B cell (primary cell): ENCODE results near the gene MRNIP. TPM values are rescaled to one million over a fixed set of nuclear protein-coding genes. Genes with fewer than 3 reads are reported as not detected.

Experiments used
- ATAC-seq: fragments of 200-7000 bp; cut with Tn5 transposase; one replicate; pipeline ENCODE4 v1.10.0; 2021; ENCODE audit warnings: low read depth, mild to moderate bottlenecking, moderate number of reproducible peaks, moderate library complexity
- CTCF ChIA-PET: fragments of 350-600 bp; sonication (Branson Sonifier 250); formaldehyde crosslinking; loops from one replicate; lab custom pipeline; 2021; ENCODE audit warnings: antibody characterized with exemption, inconsistent platforms; lab: Charles Lee
- POLR2A ChIA-PET: fragments of 350-600 bp; sonication (Branson Sonifier 250); formaldehyde crosslinking; loops from one replicate; lab custom pipeline; 2021; ENCODE audit warnings: antibody characterized with exemption; lab: Charles Lee
- DNase-seq: peaks from one replicate; pipeline ENCODE4 v3.0.0; 2013
- H2AFZ ChIP-seq: 2 replicates; pipeline ENCODE4 v1.6.1; 2012; ENCODE audit warnings: mild to moderate bottlenecking, low read depth, low read length; ENCODE audit not compliant: insufficient read depth, poor library complexity, severe bottlenecking
- H3K27ac ChIP-seq, 2 donors: 1 replicate in 1 of 2; 2 replicates in 1 of 2; pipeline ENCODE4 v1.5.1; 2012 to 2013; ENCODE audit warnings: low read length in 2 of 2, mild to moderate bottlenecking in 2 of 2, moderate library complexity in 1 of 2
- H3K27me3 ChIP-seq, 4 experiments: fragments of 200-600 bp in 1 of 4; sonication (generic) in 1 of 4; replicated peaks in 1 of 4; 1 replicate in 2 of 4; 2 replicates in 2 of 4; pipeline versions ENCODE4 v1.6.1 to v1.7.0; 2013 to 2016; ENCODE audit warnings: low read length in 3 of 4, mild to moderate bottlenecking in 2 of 4, mixed read lengths in 1 of 4, moderate library complexity in 1 of 4; ENCODE audit not compliant: insufficient read depth in 4 of 4, control insufficient read depth in 3 of 4; ENCODE audit errors: control extremely low read depth in 1 of 4
- H3K36me3 ChIP-seq, 2 experiments: replicated peaks in 1 of 2; 1 replicate in 1 of 2; 2 replicates in 1 of 2; pipeline versions ENCODE4 v1.6.1 to v1.7.1; 2013; ENCODE audit warnings: low read length in 1 of 2; ENCODE audit not compliant: insufficient read depth in 2 of 2, control insufficient read depth in 1 of 2; ENCODE audit errors: control extremely low read depth in 1 of 2, extremely low read depth in 1 of 2
- H3K4me1 ChIP-seq, 2 donors: fragments of 200-600 bp in 1 of 2; sonication (generic) in 1 of 2; 1 replicate in 1 of 2; 2 replicates in 1 of 2; pipeline versions ENCODE4 v1.5.1 to v1.6.1; 2013 to 2017; ENCODE audit warnings: low read length in 2 of 2; ENCODE audit not compliant: control insufficient read depth in 2 of 2, insufficient read depth in 2 of 2
- H3K4me2 ChIP-seq: replicated peaks from 2 replicates; pipeline ENCODE3; 2012; ENCODE audit warnings: mild to moderate bottlenecking, low read depth, low read length; ENCODE audit not compliant: poor library complexity, severe bottlenecking
- H3K4me3 ChIP-seq, 5 experiments: fragments of 200-600 bp in 1 of 5; sonication (generic) in 1 of 5; 1 replicate in 3 of 5; 2 replicates in 2 of 5; pipeline versions ENCODE4 v1.5.1 to v1.7.0; 2011 to 2016; ENCODE audit warnings: low read length in 4 of 5, mild to moderate bottlenecking in 4 of 5, low read depth in 2 of 5, control low read depth in 1 of 5, moderate library complexity in 1 of 5; ENCODE audit not compliant: insufficient read depth in 1 of 5; ENCODE audit errors: control extremely low read depth in 1 of 5, extremely low read depth in 1 of 5
- H3K79me2 ChIP-seq: fragments of 200-600 bp; sonication (generic); one replicate; pipeline ENCODE4 v1.6.0; 2016; ENCODE audit warnings: low read length; ENCODE audit not compliant: control insufficient read depth, insufficient read depth
- H3K9ac ChIP-seq: fragments of 200-600 bp; sonication (generic); 2 replicates; pipeline ENCODE4 v1.6.1; 2017; ENCODE audit warnings: mild to moderate bottlenecking, low read length, moderate library complexity
- H3K9me3 ChIP-seq, 3 donors: one replicate each; pipeline versions ENCODE4 v1.6.1 to v1.7.1; 2013; ENCODE audit warnings: low read length in 2 of 3; ENCODE audit not compliant: control insufficient read depth in 2 of 3, insufficient read depth in 1 of 3; ENCODE audit errors: control extremely low read depth in 1 of 3
- H4K20me1 ChIP-seq: 2 replicates; pipeline ENCODE4 v1.6.0; 2012; ENCODE audit warnings: mild to moderate bottlenecking, low read length; ENCODE audit not compliant: insufficient read depth, control insufficient read depth, poor library complexity, severe bottlenecking
- H3K27ac Mint-ChIP-seq: one replicate; pipeline ENCODE4 v1.8.0; 2021; ENCODE audit warnings: mixed read lengths
- H3K27me3 Mint-ChIP-seq: one replicate; pipeline ENCODE4 v1.8.0; 2021; ENCODE audit warnings: mixed read lengths
- H3K4me1 Mint-ChIP-seq: one replicate; pipeline ENCODE4 v1.8.0; 2021; ENCODE audit warnings: mixed read lengths
- H3K4me3 Mint-ChIP-seq: one replicate; pipeline ENCODE4 v1.8.0; 2021; ENCODE audit warnings: mixed read lengths
- H3K9me3 Mint-ChIP-seq: one replicate; pipeline ENCODE4 v1.8.0; 2022; ENCODE audit warnings: mixed read lengths; ENCODE audit not compliant: insufficient read depth
- EZH2 ChIP-seq: IDR thresholded peaks from 2 replicates; pipeline ENCODE4 v1.6.1; 2012; ENCODE audit warnings: borderline replicate concordance, low read depth, mild to moderate bottlenecking, moderate library complexity, low read length; ENCODE audit not compliant: insufficient read depth, poor library complexity, severe bottlenecking
- WGBS: methylation state at CpG from one replicate; pipeline ENCODE4 v1.1.5; 2013; ENCODE audit warnings: missing lambda C conversion rate; ENCODE audit not compliant: insufficient coverage; 5-methylcytosine and 5-hydroxymethylcytosine counted together
- intact Hi-C: fragments of 100-400 bp; cut with micrococcal nuclease; formaldehyde crosslinking; loops from one replicate; pipeline ENCODE4 v1.10.0; 2022
- polyA plus RNA-seq: library from polyadenylated mRNA; depleted of rRNA; stranded (reverse); fragments of >200 nt; gene quantifications from 2 replicates; pipeline ENCODE4 v1.2.3, GENCODE V29; 2012
- total RNA-seq, 2 donors: library from RNA; stranded (reverse); fragments of 120-200 nt in 1 of 2; gene quantifications; 1 replicate in 1 of 2; 2 replicates in 1 of 2; pipeline versions ENCODE4 v1.2.3 to v1.2.4, GENCODE V29; 2013 to 2022
- TF ChIP-seq, protein P1 (sequence below): fragments of 200-600 bp; IDR thresholded peaks from one replicate; pipeline ENCODE4 v1.8.0; 2022; ENCODE audit warnings: antibody characterized with exemption, mild to moderate bottlenecking

MRNIP gene
- total and polyA plus RNA-seq, 2 donors (not counting 1 experiment from before 2014, with no cell fraction given) = 152 to 178 TPM

GRCh38 chr5:179880848-179881590 lies 22.4 kb upstream of the MRNIP start:
- peaks cover 2 to 21% (median 13%) of the 10 kb centered on the region in 3 donors for H3K9me3 ChIP-seq
- no peaks in the 10 kb centered on the region for H3K27me3 Mint-ChIP-seq
- H3K9ac ChIP-seq = no peak overlapping the region
- no peaks in the 10 kb centered on the region for H4K20me1 ChIP-seq
- no peak overlapping the region for H2AFZ ChIP-seq
- H3K9me3 Mint-ChIP-seq = peaks cover 4% of the 10 kb centered on the region
- no peak overlapping the region for H3K27ac Mint-ChIP-seq
- H3K4me2 ChIP-seq = no peak overlapping the region
- 95% methylated on average over 23 of the region's 25 CpGs for WGBS
- DNase-seq (no peak), ATAC-seq (no peak)
- H3K4me3 Mint-ChIP-seq = no peak overlapping the region
- TF ChIP-seq EZH2 = no peak
- TF ChIP-seq, protein P1, sequence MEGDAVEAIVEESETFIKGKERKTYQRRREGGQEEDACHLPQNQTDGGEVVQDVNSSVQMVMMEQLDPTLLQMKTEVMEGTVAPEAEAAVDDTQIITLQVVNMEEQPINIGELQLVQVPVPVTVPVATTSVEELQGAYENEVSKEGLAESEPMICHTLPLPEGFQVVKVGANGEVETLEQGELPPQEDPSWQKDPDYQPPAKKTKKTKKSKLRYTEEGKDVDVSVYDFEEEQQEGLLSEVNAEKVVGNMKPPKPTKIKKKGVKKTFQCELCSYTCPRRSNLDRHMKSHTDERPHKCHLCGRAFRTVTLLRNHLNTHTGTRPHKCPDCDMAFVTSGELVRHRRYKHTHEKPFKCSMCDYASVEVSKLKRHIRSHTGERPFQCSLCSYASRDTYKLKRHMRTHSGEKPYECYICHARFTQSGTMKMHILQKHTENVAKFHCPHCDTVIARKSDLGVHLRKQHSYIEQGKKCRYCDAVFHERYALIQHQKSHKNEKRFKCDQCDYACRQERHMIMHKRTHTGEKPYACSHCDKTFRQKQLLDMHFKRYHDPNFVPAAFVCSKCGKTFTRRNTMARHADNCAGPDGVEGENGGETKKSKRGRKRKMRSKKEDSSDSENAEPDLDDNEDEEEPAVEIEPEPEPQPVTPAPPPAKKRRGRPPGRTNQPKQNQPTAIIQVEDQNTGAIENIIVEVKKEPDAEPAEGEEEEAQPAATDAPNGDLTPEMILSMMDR = no peak
- no peaks in the 10 kb centered on the region for H3K4me1 Mint-ChIP-seq
- H3K27ac ChIP-seq = no peak overlapping the region
- no peak overlapping the region for H3K4me3 ChIP-seq
- H3K27me3 ChIP-seq = no peaks in the 10 kb centered on the region
- H3K79me2 ChIP-seq = no peaks in the 10 kb centered on the region
- intact Hi-C loops = no loop called here
- CTCF ChIA-PET = interaction anchor here (1.9 kb wide), 1 partner anchor 79 kb away, joined by 4 read pairs; no protein-coding TSS in a partner anchor
- no peaks in the 10 kb centered on the region for H3K4me1 ChIP-seq
- POLR2A ChIA-PET = no interaction called here
- peaks cover 8 to 53% of the 10 kb centered on the region in 2 experiments for H3K36me3 ChIP-seq

GRCh38 chr5:179880066-179880650 lies 21.5 kb upstream of the MRNIP start:
- Histone ChIP-seq H3K9ac (no peak overlapping the region), H3K27ac (no peak overlapping the region), H3K4me1 (no peaks in the 10 kb centered on the region), H3K4me3 (no peak overlapping the region), H3K27me3 (no peaks in the 10 kb centered on the region), H4K20me1 (no peaks in the 10 kb centered on the region), H3K9me3 (peaks cover 2 to 16% (median 13%) of the 10 kb centered on the region in 3 donors), H3K79me2 (no peaks in the 10 kb centered on the region), H3K4me2 (no peak overlapping the region), H3K36me3 (peaks cover 8 to 57% of the 10 kb centered on the region in 2 experiments), H2AFZ (no peak overlapping the region)
- Mint-ChIP-seq H3K4me1 (no peaks in the 10 kb centered on the region), H3K27me3 (no peaks in the 10 kb centered on the region), H3K9me3 (peaks cover 4% of the 10 kb centered on the region), H3K27ac (no peak overlapping the region), H3K4me3 (no peak overlapping the region)
- DNase-seq = no peak
- TF ChIP-seq EZH2 = no peak
- TF ChIP-seq, protein P1 = no peak
- intact Hi-C loops = no loop called here
- WGBS = 93% methylated on average over 8 of the region's 12 CpGs
- CTCF ChIA-PET = interaction anchor here (0.6 kb wide), 1 partner anchor 179 kb away, joined by 3 read pairs; no protein-coding TSS in a partner anchor
- no peak for ATAC-seq
- POLR2A ChIA-PET = no interaction called here
